ENCODE measurements around the gene TBC1D5. TPM values are rescaled to one million over a fixed set of nuclear protein-coding genes. Genes with fewer than 3 reads are reported as not detected.
"Not testable (repeated sequence)": the region's sequence is repeated elsewhere in the genome, so short reads cannot be mapped to it uniquely, and the experiment has no call there.

Gene TBC1D5
- total RNA-seq, 1 donor from 2014 or later = 55.6 TPM

DNA sequence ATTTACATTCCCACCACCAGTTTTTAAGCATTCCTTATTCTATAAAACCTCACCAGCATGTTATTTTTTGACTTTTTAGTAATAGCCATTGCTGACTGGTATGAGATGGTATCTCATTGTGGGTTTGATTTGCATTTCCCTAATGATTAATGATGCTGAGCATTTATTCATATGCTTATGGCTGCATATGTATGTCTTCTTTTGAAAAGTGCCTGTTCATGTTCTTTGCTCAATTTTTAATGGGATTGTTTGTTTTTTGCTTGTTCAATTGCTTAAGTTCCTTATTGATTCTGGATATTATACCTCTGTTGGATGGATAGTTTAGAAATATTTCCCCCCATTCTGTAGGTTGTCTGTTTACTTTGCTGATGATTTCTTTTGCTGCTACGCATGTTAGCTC, 16.1 kb downstream of the TBC1D5 start:
- TF ChIP-seq, protein P1, sequence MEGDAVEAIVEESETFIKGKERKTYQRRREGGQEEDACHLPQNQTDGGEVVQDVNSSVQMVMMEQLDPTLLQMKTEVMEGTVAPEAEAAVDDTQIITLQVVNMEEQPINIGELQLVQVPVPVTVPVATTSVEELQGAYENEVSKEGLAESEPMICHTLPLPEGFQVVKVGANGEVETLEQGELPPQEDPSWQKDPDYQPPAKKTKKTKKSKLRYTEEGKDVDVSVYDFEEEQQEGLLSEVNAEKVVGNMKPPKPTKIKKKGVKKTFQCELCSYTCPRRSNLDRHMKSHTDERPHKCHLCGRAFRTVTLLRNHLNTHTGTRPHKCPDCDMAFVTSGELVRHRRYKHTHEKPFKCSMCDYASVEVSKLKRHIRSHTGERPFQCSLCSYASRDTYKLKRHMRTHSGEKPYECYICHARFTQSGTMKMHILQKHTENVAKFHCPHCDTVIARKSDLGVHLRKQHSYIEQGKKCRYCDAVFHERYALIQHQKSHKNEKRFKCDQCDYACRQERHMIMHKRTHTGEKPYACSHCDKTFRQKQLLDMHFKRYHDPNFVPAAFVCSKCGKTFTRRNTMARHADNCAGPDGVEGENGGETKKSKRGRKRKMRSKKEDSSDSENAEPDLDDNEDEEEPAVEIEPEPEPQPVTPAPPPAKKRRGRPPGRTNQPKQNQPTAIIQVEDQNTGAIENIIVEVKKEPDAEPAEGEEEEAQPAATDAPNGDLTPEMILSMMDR (IDR thresholded peaks at IDR 0.05; ENCODE audit: unreplicated experiment) = no peak
- Mint-ChIP-seq H3K27me3 (no peaks in the 10 kb centered on the region), H3K4me1 (ENCODE audit: low read depth) (no peaks in the 10 kb centered on the region), H3K4me3 (ENCODE audit: low read depth) (no peak overlapping the region), H3K36me3 (ENCODE audit: insufficient read depth) (peaks cover 38% of the 10 kb centered on the region), H3K27ac (no peak overlapping the region), H3K9me3 (ENCODE audit: low read depth) (peaks cover 14% of the 10 kb centered on the region)
- DNase-seq (ENCODE audit: low spot score, unreplicated experiment) = no peak

DNA sequence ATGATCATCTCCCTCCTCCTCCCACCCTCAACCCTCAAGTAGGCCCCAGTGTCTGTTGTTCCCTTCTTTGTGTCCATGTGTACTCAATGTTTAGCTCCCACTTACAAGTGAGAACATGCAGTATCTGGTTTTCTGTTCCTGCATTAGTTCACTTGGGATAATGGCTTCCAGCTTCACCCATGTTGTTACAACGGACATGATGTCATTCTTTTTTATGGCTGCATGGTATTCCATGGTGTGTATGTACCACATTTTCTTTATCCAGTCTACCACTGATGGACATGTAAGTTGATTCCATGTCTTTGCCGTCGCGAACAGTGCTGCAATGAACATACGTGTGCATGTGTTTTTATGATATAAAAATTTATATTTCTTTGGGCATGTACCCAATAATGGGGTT, 16.6 kb downstream of the TBC1D5 start:
- not testable (repeated sequence) for DNase-seq (ENCODE audit: low spot score, unreplicated experiment); H3K27me3 Mint-ChIP-seq; H3K27ac Mint-ChIP-seq; H3K4me1 Mint-ChIP-seq (ENCODE audit: low read depth); H3K4me3 Mint-ChIP-seq (ENCODE audit: low read depth)
- peaks cover 14% of the 10 kb centered on the region for H3K9me3 Mint-ChIP-seq (ENCODE audit: low read depth)
- H3K36me3 Mint-ChIP-seq (ENCODE audit: insufficient read depth) = peaks cover 37% of the 10 kb centered on the region

DNA sequence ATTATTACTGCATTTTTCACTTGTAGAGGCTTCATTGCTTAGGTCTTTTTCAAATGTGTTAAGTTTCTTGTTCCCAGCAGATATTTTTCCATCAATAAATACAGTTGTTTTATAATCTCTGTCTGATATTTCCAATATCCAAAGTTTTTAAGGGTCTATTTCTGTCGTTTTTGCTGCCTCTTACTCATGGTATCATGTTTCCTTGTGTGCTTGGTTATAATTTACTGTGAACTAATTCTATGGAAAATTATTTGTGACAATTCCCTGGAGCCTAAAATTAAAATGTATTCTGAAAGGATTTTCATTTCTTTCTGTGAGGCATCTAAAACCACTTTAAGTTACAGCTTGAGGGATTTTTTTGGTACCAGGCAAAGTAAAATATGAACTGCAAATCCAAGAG, 17.5 kb downstream of the TBC1D5 start:
- Mint-ChIP-seq H3K27ac (no peak overlapping the region), H3K36me3 (ENCODE audit: insufficient read depth) (peaks cover 35% of the 10 kb centered on the region), H3K27me3 (no peaks in the 10 kb centered on the region), H3K4me3 (ENCODE audit: low read depth) (no peak overlapping the region), H3K4me1 (ENCODE audit: low read depth) (no peaks in the 10 kb centered on the region), H3K9me3 (ENCODE audit: low read depth) (peaks cover 14% of the 10 kb centered on the region)
- DNase-seq (ENCODE audit: low spot score, unreplicated experiment) = no peak
- TF ChIP-seq, protein P1 (IDR thresholded peaks at IDR 0.05; ENCODE audit: unreplicated experiment) = no peak

DNA sequence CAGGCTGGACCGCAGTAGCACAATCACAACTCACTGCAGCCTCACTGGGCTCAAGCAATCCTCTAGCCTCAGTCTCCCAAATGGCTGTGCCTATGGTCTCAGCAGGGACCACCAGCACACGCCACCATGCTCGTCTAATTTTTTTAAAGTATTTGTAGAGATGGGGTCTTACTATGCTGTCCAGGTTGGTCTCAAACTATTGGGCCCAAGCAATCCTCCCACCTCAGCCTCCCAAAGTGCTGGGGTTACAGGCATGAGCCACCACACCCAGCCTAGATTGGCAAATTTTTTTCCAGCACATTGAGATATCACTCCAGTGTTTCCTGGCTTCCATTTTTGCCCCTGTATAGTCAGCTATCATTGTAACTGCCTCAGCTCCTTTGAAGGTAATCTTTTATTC, 18.3 kb downstream of the TBC1D5 start:
- Mint-ChIP-seq H3K9me3 (ENCODE audit: low read depth) (peaks cover 14% of the 10 kb centered on the region), H3K27ac (no peak overlapping the region), H3K4me3 (ENCODE audit: low read depth) (no peak overlapping the region), H3K4me1 (ENCODE audit: low read depth) (no peaks in the 10 kb centered on the region), H3K27me3 (no peaks in the 10 kb centered on the region), H3K36me3 (ENCODE audit: insufficient read depth) (peaks cover 31% of the 10 kb centered on the region)
- DNase-seq (ENCODE audit: low spot score, unreplicated experiment) = no peak
- TF ChIP-seq, protein P1 (IDR thresholded peaks at IDR 0.05; ENCODE audit: unreplicated experiment) = no peak

DNA sequence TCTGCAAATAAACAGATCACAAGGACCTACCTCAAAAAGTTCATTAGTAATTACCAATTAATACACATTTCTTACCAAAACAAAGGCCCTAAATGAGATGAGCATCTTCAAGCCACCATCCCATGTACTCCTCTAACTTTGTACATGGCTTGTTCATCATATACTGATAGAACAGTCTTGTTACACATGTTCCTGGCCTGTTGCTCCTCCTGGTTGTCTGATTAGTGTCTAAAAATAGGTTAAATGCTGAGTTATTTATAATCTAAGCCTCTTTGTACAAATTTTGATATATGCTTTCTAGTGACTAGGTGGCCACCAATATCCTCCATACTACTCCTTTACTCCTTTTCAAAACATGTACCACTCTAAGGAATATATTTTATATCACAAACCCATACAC, 25.0 kb downstream of the TBC1D5 start:
- no peak for DNase-seq (ENCODE audit: low spot score, unreplicated experiment)
- Mint-ChIP-seq H3K4me3 (ENCODE audit: low read depth) (no peak overlapping the region), H3K27me3 (no peaks in the 10 kb centered on the region), H3K36me3 (ENCODE audit: insufficient read depth) (peaks cover 22% of the 10 kb centered on the region), H3K9me3 (ENCODE audit: low read depth) (peaks cover 19% of the 10 kb centered on the region), H3K4me1 (ENCODE audit: low read depth) (no peaks in the 10 kb centered on the region), H3K27ac (no peak overlapping the region)
- TF ChIP-seq, protein P1 (IDR thresholded peaks at IDR 0.05; ENCODE audit: unreplicated experiment) = no peak

DNA sequence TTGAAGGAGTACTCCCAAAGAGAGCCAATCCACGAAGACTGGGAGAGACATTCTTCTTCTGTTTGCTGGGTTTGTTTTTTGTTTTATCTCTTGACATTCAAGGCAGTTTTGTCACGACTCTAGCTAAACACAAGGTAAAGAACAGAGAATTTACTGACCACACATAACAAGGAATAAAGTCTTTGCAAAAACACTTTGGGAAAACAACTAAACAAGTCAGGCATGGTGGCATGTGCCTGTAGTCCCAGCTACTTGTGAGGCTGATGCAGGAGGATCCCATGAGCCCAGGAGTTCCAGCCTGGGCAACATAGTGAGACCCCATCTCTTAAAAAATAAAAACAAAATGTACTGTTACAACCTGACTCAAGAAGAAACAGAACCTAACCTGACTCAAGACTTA, 28.0 kb downstream of the TBC1D5 start:
- peaks cover 24% of the 10 kb centered on the region for H3K36me3 Mint-ChIP-seq (ENCODE audit: insufficient read depth)
- no peaks in the 10 kb centered on the region for H3K4me1 Mint-ChIP-seq (ENCODE audit: low read depth)
- no peak overlapping the region for H3K27ac Mint-ChIP-seq
- no peak for DNase-seq (ENCODE audit: low spot score, unreplicated experiment)
- H3K9me3 Mint-ChIP-seq (ENCODE audit: low read depth) = peaks cover 21% of the 10 kb centered on the region
- no peaks in the 10 kb centered on the region for H3K27me3 Mint-ChIP-seq
- no peak overlapping the region for H3K4me3 Mint-ChIP-seq (ENCODE audit: low read depth)
- TF ChIP-seq, protein P1 (IDR thresholded peaks at IDR 0.05; ENCODE audit: unreplicated experiment) = no peak
